SHP77 treated with DMSO at 0.1 percent for 48 hours (cell line): ENCODE data around the gene ACP7.
A peak's percentile ranks its signal among the peaks of the same experiment; 100 is the strongest.
"Not testable (repeated sequence)": the region's sequence is repeated elsewhere in the genome, so short reads cannot be mapped to it uniquely, and the experiment has no call there.

Experiments used
- DNase-seq: peaks from one replicate; lab custom pipeline; 2025; lab: John Stamatoyannopoulos, UW

The ACP7 gene

GRCh38 chr19:39083983-39084731 lies at the start of gene ACP7:
ACP7 (plus strand) TSS chr19:39084368; CDS start chr19:39085270, 902 bp downstream.
- DNase-seq: no peak

- no peak for DNase-seq
Observed at GRCh38 chr19:39036581-39036980, 47.6 kb upstream of the ACP7 start.

- no peak for DNase-seq
Observed at GRCh38 chr19:39037194-39037593, 47.0 kb upstream of the ACP7 start.

- DNase-seq: no peak
Observed at GRCh38 chr19:39038098-39038497, 46.1 kb upstream of the ACP7 start.

GRCh38 chr19:39045506-39045905 lies 38.7 kb upstream of the ACP7 start:
- DNase-seq: no peak

- DNase-seq: no peak
Observed at GRCh38 chr19:39046037-39046821, 37.9 kb upstream of the ACP7 start.

- DNase-seq: no peak
Observed at GRCh38 chr19:39047073-39047472, 37.1 kb upstream of the ACP7 start.

GRCh38 chr19:39052243-39052746 lies 31.9 kb upstream of the ACP7 start:
- DNase-seq: peak; percentile 11

- no peak for DNase-seq
Observed at GRCh38 chr19:39052846-39053245, 31.3 kb upstream of the ACP7 start.

GRCh38 chr19:39053276-39054090 lies 30.7 kb upstream of the ACP7 start:
- no peak for DNase-seq

GRCh38 chr19:39054091-39054470 lies 30.1 kb upstream of the ACP7 start:
- DNase-seq: no peak

- no peak for DNase-seq
Observed at GRCh38 chr19:39057615-39058014, 26.6 kb upstream of the ACP7 start.

GRCh38 chr19:39059302-39059701 lies 24.9 kb upstream of the ACP7 start:
- DNase-seq: no peak

- no peak for DNase-seq
Observed at GRCh38 chr19:39060171-39060570, 24.0 kb upstream of the ACP7 start.

GRCh38 chr19:39064405-39064804 lies 19.8 kb upstream of the ACP7 start:
- no peak for DNase-seq

GRCh38 chr19:39065928-39066327 lies 18.2 kb upstream of the ACP7 start:
- DNase-seq: no peak

GRCh38 chr19:39067104-39067503 lies 17.1 kb upstream of the ACP7 start:
- DNase-seq: no peak

- DNase-seq: not testable (repeated sequence)
Observed at GRCh38 chr19:39068259-39068658, 15.9 kb upstream of the ACP7 start.

- DNase-seq: no peak
Observed at GRCh38 chr19:39070888-39071287, 13.3 kb upstream of the ACP7 start.

- no peak for DNase-seq
Observed at GRCh38 chr19:39074205-39074692, 9.9 kb upstream of the ACP7 start.

- DNase-seq: no peak
Observed at GRCh38 chr19:39074942-39075341, 9.2 kb upstream of the ACP7 start.

- no peak for DNase-seq
Observed at GRCh38 chr19:39077323-39077722, 6.8 kb upstream of the ACP7 start.
